ENCODE measurements around the gene CES2.

- TF ChIP-seq CTCF (IDR thresholded peaks at IDR 0.05; ENCODE audit: low read length), result no peak
- TF ChIP-seq EZH2phosphoT487 (IDR thresholded peaks at IDR 0.05; ENCODE audit: low read length), result no peak
- TF ChIP-seq EZH2 (optimal IDR thresholded peaks at IDR 0.05; ENCODE audit: low read depth, low read length), result no peak
These were observed 1.7 kb downstream of the CES2 start for GRCh38 chr16:66936889-66937554.

Measured in MM.1S (cell line).